HuH-7 (cell line): ENCODE data around the gene PIK3R2.
"Not testable (repeated sequence)": the region's sequence is repeated elsewhere in the genome, so short reads cannot be mapped to it uniquely, and the experiment has no call there.

Source experiments
- DNase-seq: peaks from one replicate; pipeline ENCODE4 v3.0.0; 2011; ENCODE audit warnings: low spot score

The PIK3R2 gene

GRCh38 chr19:18155095-18156087 is 2.4 kb downstream of the PIK3R2 start:
- DNase-seq, result no peak

- no peak for DNase-seq
These were observed 3.3 kb downstream of the PIK3R2 start for GRCh38 chr19:18156268-18156667.

- peak; percentile 82 for DNase-seq
These were observed 4.0 kb downstream of the PIK3R2 start for GRCh38 chr19:18156841-18157464.

- no peak for DNase-seq
These were observed 4.6 kb downstream of the PIK3R2 start for GRCh38 chr19:18157465-18158063.

- no peak for DNase-seq
These were observed 5.5 kb downstream of the PIK3R2 start for GRCh38 chr19:18158467-18158866.

GRCh38 chr19:18159059-18159616 is 6.2 kb downstream of the PIK3R2 start:
- not testable (repeated sequence) for DNase-seq

GRCh38 chr19:18159810-18160209 is 6.8 kb downstream of the PIK3R2 start:
- no peak for DNase-seq

GRCh38 chr19:18160493-18160970 is 7.6 kb downstream of the PIK3R2 start:
- no peak for DNase-seq

GRCh38 chr19:18160971-18161635 is 8.1 kb downstream of the PIK3R2 start:
- peak; percentile 80 for DNase-seq

GRCh38 chr19:18161636-18162002 is 8.7 kb downstream of the PIK3R2 start:
- no peak for DNase-seq

- DNase-seq, result no peak
These were observed 11.1 kb downstream of the PIK3R2 start for GRCh38 chr19:18164072-18164471.

- no peak for DNase-seq
These were observed 13.0 kb downstream of the PIK3R2 start for GRCh38 chr19:18165794-18166544.

GRCh38 chr19:18167011-18167410 is 14.0 kb downstream of the PIK3R2 start:
- no peak for DNase-seq

- peak; percentile 85 for DNase-seq
These were observed 15.1 kb downstream of the PIK3R2 start for GRCh38 chr19:18167975-18168645.

GRCh38 chr19:18168673-18169381 is 15.9 kb downstream of the PIK3R2 start:
- DNase-seq, result no peak

- no peak for DNase-seq
These were observed 17.8 kb downstream of the PIK3R2 start for GRCh38 chr19:18170714-18171255.

- no peak for DNase-seq
These were observed 18.8 kb downstream of the PIK3R2 start for GRCh38 chr19:18171605-18172327.

GRCh38 chr19:18172331-18173053 is 19.5 kb downstream of the PIK3R2 start:
- no peak for DNase-seq
